ENCODE measurements around the gene CASZ1. TPM values are rescaled to one million over a fixed set of nuclear protein-coding genes. Genes with fewer than 3 reads are reported as not detected.

Gene CASZ1
- total RNA-seq, 1 donor from 2014 or later: 3.4 TPM

DNA sequence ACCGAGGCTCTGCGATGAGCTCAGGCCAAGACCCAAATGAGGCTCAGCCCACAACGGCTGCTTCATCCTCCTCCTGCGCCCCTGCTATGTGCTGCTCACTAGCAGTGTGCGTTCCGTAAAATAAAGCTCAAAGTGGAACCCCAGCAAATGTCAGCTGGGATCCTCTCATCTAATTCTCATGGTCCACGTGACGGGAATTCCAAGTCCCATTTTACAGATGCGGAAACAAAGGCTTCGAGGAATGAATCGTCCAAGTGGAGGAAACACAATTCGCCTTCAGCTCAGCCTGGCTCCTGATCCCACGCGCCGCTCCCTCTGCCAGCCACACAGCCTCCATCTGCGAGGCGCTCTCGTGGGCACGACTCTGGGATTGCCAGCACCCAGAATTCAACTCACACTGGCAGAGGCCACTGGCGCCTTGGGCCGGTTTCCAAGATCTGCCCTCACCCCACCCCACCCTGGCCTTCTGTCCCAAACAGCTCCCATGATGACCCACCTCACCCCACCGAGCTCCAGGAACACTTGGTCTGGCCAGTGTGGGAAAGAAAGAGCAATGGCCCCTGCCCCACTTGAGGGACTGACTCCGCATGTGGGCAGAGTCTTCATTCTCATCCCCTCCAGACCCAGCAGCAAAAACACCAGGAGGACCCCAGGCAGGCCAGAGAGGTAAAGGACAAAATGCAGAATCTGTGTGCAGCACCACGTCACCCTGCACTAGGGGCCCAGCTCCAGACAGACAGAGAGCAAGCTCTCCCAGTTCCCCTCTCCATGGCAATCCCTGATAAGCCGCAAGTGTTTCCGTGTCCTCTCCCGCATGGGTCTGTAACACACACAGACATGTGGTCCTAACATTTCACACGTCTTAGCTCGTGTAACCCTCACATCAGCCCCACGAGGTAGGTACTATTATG lies 10.5 kb downstream of the CASZ1 start:
- Histone ChIP-seq H3K27ac (no peak overlapping the region), H3K4me3 (no peak overlapping the region), H3K4me1 (peaks cover 51% of the 10 kb centered on the region), H3F3A (ENCODE audit: low read depth) (peaks cover 32% of the 10 kb centered on the region), H3K9me3 (ENCODE audit: low read depth) (no peaks in the 10 kb centered on the region), H3K9ac (no peak overlapping the region), H2AFZ (replicated peaks) (no peak overlapping the region), H3K79me2 (ENCODE audit: low read depth) (peaks cover 38% of the 10 kb centered on the region), H3K36me3 (no peaks in the 10 kb centered on the region), H3K27me3 (no peaks in the 10 kb centered on the region), H4K20me1 (ENCODE audit: low read depth) (peaks cover 46% of the 10 kb centered on the region), H3K4me2 (no peak overlapping the region)
- Mint-ChIP-seq H3K4me1 (peaks cover 53% of the 10 kb centered on the region), H3K4me3 (no peak overlapping the region), H3K36me3 (peaks cover 2% of the 10 kb centered on the region), H3K27me3 (ENCODE audit: insufficient read depth, low read depth) (peaks cover 12% of the 10 kb centered on the region), H3K9me3 (no peaks in the 10 kb centered on the region), H3K27ac (peak overlapping the region; percentile 54)
- DNase-seq (ENCODE audit: low spot score): no peak
- TF ChIP-seq, protein P1, sequence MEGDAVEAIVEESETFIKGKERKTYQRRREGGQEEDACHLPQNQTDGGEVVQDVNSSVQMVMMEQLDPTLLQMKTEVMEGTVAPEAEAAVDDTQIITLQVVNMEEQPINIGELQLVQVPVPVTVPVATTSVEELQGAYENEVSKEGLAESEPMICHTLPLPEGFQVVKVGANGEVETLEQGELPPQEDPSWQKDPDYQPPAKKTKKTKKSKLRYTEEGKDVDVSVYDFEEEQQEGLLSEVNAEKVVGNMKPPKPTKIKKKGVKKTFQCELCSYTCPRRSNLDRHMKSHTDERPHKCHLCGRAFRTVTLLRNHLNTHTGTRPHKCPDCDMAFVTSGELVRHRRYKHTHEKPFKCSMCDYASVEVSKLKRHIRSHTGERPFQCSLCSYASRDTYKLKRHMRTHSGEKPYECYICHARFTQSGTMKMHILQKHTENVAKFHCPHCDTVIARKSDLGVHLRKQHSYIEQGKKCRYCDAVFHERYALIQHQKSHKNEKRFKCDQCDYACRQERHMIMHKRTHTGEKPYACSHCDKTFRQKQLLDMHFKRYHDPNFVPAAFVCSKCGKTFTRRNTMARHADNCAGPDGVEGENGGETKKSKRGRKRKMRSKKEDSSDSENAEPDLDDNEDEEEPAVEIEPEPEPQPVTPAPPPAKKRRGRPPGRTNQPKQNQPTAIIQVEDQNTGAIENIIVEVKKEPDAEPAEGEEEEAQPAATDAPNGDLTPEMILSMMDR (IDR thresholded peaks at IDR 0.05): no peak
- TF ChIP-seq EZH2phosphoT487 (IDR thresholded peaks at IDR 0.05): no peak
- TF ChIP-seq EZH2 (IDR thresholded peaks at IDR 0.05): no peak

DNA sequence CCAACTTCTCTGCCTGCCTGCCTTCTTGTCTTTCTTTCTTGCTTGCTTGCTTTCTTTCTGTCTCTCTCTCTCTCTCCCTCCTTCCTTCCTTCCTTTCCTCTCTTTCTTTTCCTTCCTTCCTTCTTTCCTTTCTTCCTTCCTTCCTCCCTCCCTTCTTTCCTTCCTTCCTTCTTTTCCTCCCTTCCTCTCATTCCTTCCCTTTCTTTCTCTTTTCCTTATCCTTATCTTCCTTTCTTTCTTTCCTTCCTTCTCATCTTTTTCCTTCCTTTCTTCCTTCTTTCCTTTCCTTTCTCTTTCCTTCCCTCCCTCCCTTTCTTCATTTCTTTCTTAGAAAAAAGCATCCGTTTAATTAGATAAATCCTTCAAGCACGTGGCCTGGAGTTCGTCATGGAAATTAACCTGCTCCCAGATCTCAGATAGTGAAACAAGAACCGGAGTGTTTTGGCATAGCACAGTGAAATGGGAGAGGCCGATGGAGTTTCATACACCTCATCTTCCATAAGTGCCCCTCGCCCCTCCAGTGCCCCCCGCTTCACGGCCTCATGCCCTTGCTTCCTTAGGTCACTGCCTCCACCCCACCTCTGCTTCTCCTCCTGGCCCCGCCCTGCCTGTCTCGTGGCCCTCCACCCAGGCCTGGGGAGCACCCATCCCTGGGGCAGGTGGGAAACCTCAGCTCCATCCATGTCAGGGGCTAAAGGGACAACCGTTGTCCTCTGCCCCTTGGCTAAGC lies 11.3 kb downstream of the CASZ1 start:
- peaks cover 51% of the 10 kb centered on the region for H3K4me1 ChIP-seq
- H3K27ac Mint-ChIP-seq: peak overlapping the region; percentile 74
- no peaks in the 10 kb centered on the region for H3K9me3 Mint-ChIP-seq
- peaks cover 13% of the 10 kb centered on the region for H3K27me3 Mint-ChIP-seq (ENCODE audit: insufficient read depth, low read depth)
- no peak for TF ChIP-seq EZH2phosphoT487 (IDR thresholded peaks at IDR 0.05)
- no peak for TF ChIP-seq EZH2 (IDR thresholded peaks at IDR 0.05)
- TF ChIP-seq, protein P1 (IDR thresholded peaks at IDR 0.05): no peak
- H3K36me3 Mint-ChIP-seq: peaks cover 2% of the 10 kb centered on the region
- peaks cover 27% of the 10 kb centered on the region for H3F3A ChIP-seq (ENCODE audit: low read depth)
- no peak overlapping the region for H2AFZ ChIP-seq (replicated peaks)
- H3K4me3 ChIP-seq: no peak overlapping the region
- peaks cover 53% of the 10 kb centered on the region for H3K4me1 Mint-ChIP-seq
- no peak overlapping the region for H3K27ac ChIP-seq
- no peaks in the 10 kb centered on the region for H3K36me3 ChIP-seq
- no peak overlapping the region for H3K9ac ChIP-seq
- H3K79me2 ChIP-seq (ENCODE audit: low read depth): peaks cover 43% of the 10 kb centered on the region
- H3K27me3 ChIP-seq: no peaks in the 10 kb centered on the region
- H3K4me2 ChIP-seq: no peak overlapping the region
- DNase-seq (ENCODE audit: low spot score): no peak
- H3K4me3 Mint-ChIP-seq: no peak overlapping the region
- H3K9me3 ChIP-seq (ENCODE audit: low read depth): no peaks in the 10 kb centered on the region
- peaks cover 40% of the 10 kb centered on the region for H4K20me1 ChIP-seq (ENCODE audit: low read depth)

GRCh38 chr1:10782491-10783244 lies 13.8 kb downstream of the CASZ1 start:
- Histone ChIP-seq H3K79me2 (ENCODE audit: low read depth) (peaks cover 51% of the 10 kb centered on the region), H2AFZ (replicated peaks) (no peak overlapping the region), H3K27me3 (no peaks in the 10 kb centered on the region), H3K9ac (no peak overlapping the region), H3F3A (ENCODE audit: low read depth) (peaks cover 22% of the 10 kb centered on the region), H3K4me2 (peak overlapping the region; percentile 65), H3K27ac (peak overlapping the region; percentile 48), H3K4me1 (peaks cover 52% of the 10 kb centered on the region), H3K36me3 (no peaks in the 10 kb centered on the region), H4K20me1 (ENCODE audit: low read depth) (peaks cover 18% of the 10 kb centered on the region), H3K9me3 (ENCODE audit: low read depth) (no peaks in the 10 kb centered on the region), H3K4me3 (no peak overlapping the region)
- H3K9me3 Mint-ChIP-seq: no peaks in the 10 kb centered on the region
- peaks cover 51% of the 10 kb centered on the region for H3K4me1 Mint-ChIP-seq
- H3K27ac Mint-ChIP-seq: no peak overlapping the region
- H3K4me3 Mint-ChIP-seq: no peak overlapping the region
- peaks cover 2% of the 10 kb centered on the region for H3K36me3 Mint-ChIP-seq
- DNase-seq (ENCODE audit: low spot score): peak; percentile 83
- peaks cover 13% of the 10 kb centered on the region for H3K27me3 Mint-ChIP-seq (ENCODE audit: insufficient read depth, low read depth)
- no peak for TF ChIP-seq EZH2 (IDR thresholded peaks at IDR 0.05)
- no peak for TF ChIP-seq EZH2phosphoT487 (IDR thresholded peaks at IDR 0.05)
- TF ChIP-seq, protein P1 (IDR thresholded peaks at IDR 0.05): no peak

Data from neural progenitor cell (in vitro differentiated cells).